Thyroid gland (tissue), 4 donors: ENCODE results near the gene CASP9.
"Not testable (repeated sequence)": the region's sequence is repeated elsewhere in the genome, so short reads cannot be mapped to it uniquely, and the experiment has no call there.

Source experiments
- CTCF ChIP-seq, 6 experiments: fragments of 200-600 bp in 3 of 6; fragments of 450-650 bp in 3 of 6; sonication (generic) in 3 of 6; IDR thresholded peaks; one replicate each; pipeline ENCODE4 v1.5.1; 2016 to 2019; ENCODE audit warnings: antibody characterized with exemption in 6 of 6, mild to moderate bottlenecking in 2 of 6, inconsistent platforms in 1 of 6, moderate library complexity in 1 of 6
- POLR2A ChIP-seq, 2 donors: fragments of 450-650 bp; IDR thresholded peaks; one replicate each; pipeline ENCODE4 v1.6.1; 2017; ENCODE audit warnings: antibody characterized with exemption in 2 of 2, mild to moderate bottlenecking in 2 of 2, moderate library complexity in 1 of 2

GRCh38 chr1:15471067-15471466 is 52.9 kb downstream of the CASP9 start:
- TF ChIP-seq POLR2A, CTCF (IDR thresholded peaks at IDR 0.05): not testable (repeated sequence)
